DOHH2 (cell line): Measurements from ENCODE around the gene IFNGR2.
"Not testable (repeated sequence)": the region's sequence is repeated elsewhere in the genome, so short reads cannot be mapped to it uniquely, and the experiment has no call there.

Experiments
- H3F3A ChIP-seq: fragments of 200-600 bp; sonication (generic), shearing (Covaris generic); 2 replicates; pipeline ENCODE4 v1.6.0; 2016; ENCODE audit warnings: antibody characterized with exemption, mild to moderate bottlenecking; ENCODE audit not compliant: control insufficient read depth, insufficient read depth
- H3K27ac ChIP-seq: fragments of 200-600 bp; sonication (generic); 2 replicates; pipeline ENCODE4 v1.5.1; 2014; ENCODE audit warnings: low read depth, mild to moderate bottlenecking, low read length, moderate library complexity
- H3K27me3 ChIP-seq: fragments of 200-600 bp; sonication (generic); 2 replicates; pipeline ENCODE4 v1.6.1; 2014; ENCODE audit warnings: mild to moderate bottlenecking, low read length, mixed read lengths; ENCODE audit not compliant: control insufficient read depth
- H3K36me3 ChIP-seq: fragments of 200-600 bp; sonication (generic); 2 replicates; pipeline ENCODE4 v1.6.1; 2014; ENCODE audit warnings: mild to moderate bottlenecking, low read length, moderate library complexity, mixed read lengths; ENCODE audit not compliant: control insufficient read depth
- H3K4me1 ChIP-seq: fragments of 200-600 bp; sonication (generic); 2 replicates; pipeline ENCODE4 v1.6.1; 2014; ENCODE audit warnings: mild to moderate bottlenecking, low read length, mixed read lengths; ENCODE audit not compliant: control insufficient read depth
- H3K4me2 ChIP-seq: fragments of 200-600 bp; sonication (generic); 2 replicates; pipeline ENCODE4 v1.6.0; 2014; ENCODE audit warnings: mild to moderate bottlenecking, low read length, moderate library complexity
- H3K4me3 ChIP-seq: fragments of 200-600 bp; sonication (generic); 2 replicates; pipeline ENCODE4 v1.5.1; 2014; ENCODE audit warnings: mild to moderate bottlenecking, low read length, mixed read lengths
- H3K79me2 ChIP-seq: fragments of 200-600 bp; sonication (generic); 2 replicates; pipeline ENCODE4 v1.6.1; 2014; ENCODE audit warnings: mild to moderate bottlenecking, low read length, mixed read lengths; ENCODE audit not compliant: control insufficient read depth
- H3K9me2 ChIP-seq: fragments of 200-600 bp; sonication (generic); replicated peaks from 2 replicates; pipeline ENCODE4 v1.6.1; 2014; ENCODE audit warnings: mild to moderate bottlenecking, low read length, mixed read lengths; ENCODE audit not compliant: control insufficient read depth
- H3K9me3 ChIP-seq: fragments of 200-600 bp; sonication (generic); 2 replicates; pipeline ENCODE4 v1.6.1; 2014; ENCODE audit warnings: antibody characterized with exemption, low read length, mixed read lengths; ENCODE audit not compliant: control insufficient read depth, insufficient read depth
- H4K20me1 ChIP-seq: fragments of 200-600 bp; sonication (generic); 2 replicates; pipeline ENCODE4 v1.6.0; 2014; ENCODE audit warnings: low read depth, mild to moderate bottlenecking, antibody characterized with exemption, low read length, moderate library complexity; ENCODE audit not compliant: control insufficient read depth, insufficient read depth
- CTCF ChIP-seq: fragments of 200-600 bp; sonication (generic); IDR thresholded peaks from one replicate; pipeline ENCODE4 v1.5.1; 2014; ENCODE audit warnings: antibody characterized with exemption, mild to moderate bottlenecking, low read depth, low read length; ENCODE audit not compliant: poor library complexity, severe bottlenecking
- EZH2phosphoT487 ChIP-seq: fragments of 200-600 bp; sonication (generic); IDR thresholded peaks from 2 replicates; pipeline ENCODE4 v1.6.1; 2017; ENCODE audit warnings: borderline replicate concordance, mild to moderate bottlenecking, antibody characterized with exemption, low read length, moderate library complexity, mixed read lengths

IFNGR2 gene

DNA sequence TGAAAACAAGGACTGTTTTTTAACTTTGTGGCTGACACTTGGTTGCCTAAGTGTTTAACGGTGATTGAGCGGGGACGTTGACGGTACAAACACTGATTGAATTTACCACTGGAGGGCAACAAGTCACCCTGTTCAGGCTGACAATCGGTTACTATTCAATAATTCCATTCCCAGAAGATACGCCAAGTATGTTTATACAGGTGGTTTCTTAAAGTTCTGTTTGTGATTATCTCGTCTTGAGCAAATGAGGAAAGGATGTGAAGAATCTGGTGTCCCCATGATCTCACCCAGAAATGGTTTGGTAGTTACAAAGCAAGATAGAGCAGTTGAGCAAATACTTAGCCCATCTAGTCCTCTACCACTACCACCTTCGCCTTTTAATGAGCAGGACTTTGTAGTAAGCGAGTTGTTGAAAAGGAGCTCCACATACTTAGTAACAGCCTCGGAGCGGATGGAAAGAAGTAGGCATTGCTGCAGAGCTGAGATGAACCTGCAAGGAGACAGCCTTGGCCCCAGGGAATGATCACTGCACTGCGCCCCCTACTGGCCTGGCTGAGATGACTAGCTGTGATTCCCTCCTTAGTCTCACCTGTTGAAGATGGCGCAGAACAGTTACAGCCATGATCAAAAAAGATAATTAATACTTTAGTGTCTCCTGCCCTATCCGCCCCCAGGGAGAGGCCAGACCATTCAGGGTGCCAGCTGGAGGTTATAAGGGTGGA lies 42.2 kb upstream of the IFNGR2 start:
- peak overlapping the region; percentile 99 for H3K4me2 ChIP-seq
- peaks cover 57% of the 10 kb centered on the region for H3K4me1 ChIP-seq
- peaks cover 50% of the 10 kb centered on the region for H3F3A ChIP-seq
- no peaks in the 10 kb centered on the region for H3K9me2 ChIP-seq
- H3K27me3 ChIP-seq, result no peaks in the 10 kb centered on the region
- no peaks in the 10 kb centered on the region for H3K9me3 ChIP-seq
- no peaks in the 10 kb centered on the region for H3K79me2 ChIP-seq
- H3K36me3 ChIP-seq, result peaks cover 20% of the 10 kb centered on the region
- no peaks in the 10 kb centered on the region for H4K20me1 ChIP-seq
- no peak for TF ChIP-seq EZH2phosphoT487
- peak; percentile 96 for TF ChIP-seq CTCF
- H3K4me3 ChIP-seq, result peak overlapping the region; percentile 79
- H3K27ac ChIP-seq, result peak overlapping the region; percentile 98

GRCh38 chr21:33362044-33362555 lies 41.1 kb upstream of the IFNGR2 start:
- TF ChIP-seq EZH2phosphoT487, result no peak
- no peak for TF ChIP-seq CTCF
- peak overlapping the region; percentile 79 for H3K4me3 ChIP-seq

GRCh38 chr21:33363911-33364609 lies 39.2 kb upstream of the IFNGR2 start:
- H3K9me2 ChIP-seq, H4K20me1 ChIP-seq, H3K79me2 ChIP-seq, H3K27me3 ChIP-seq: not testable (repeated sequence)
- H3K4me1 ChIP-seq, result peaks cover 65% of the 10 kb centered on the region
- H3K36me3 ChIP-seq, result peaks cover 13% of the 10 kb centered on the region
- H3F3A ChIP-seq, result peaks cover 35% of the 10 kb centered on the region
- peak overlapping the region; percentile 21; the same call in 1 of the 2 replicates for H3K4me3 ChIP-seq
- H3K9me3 ChIP-seq, result peaks cover 22% of the 10 kb centered on the region
- peak overlapping the region; percentile 40 for H3K27ac ChIP-seq
- peak overlapping the region; percentile 34 for H3K4me2 ChIP-seq

More at GRCh38 chr21:33362044-33362555, 41.1 kb upstream of the IFNGR2 start:
- Histone ChIP-seq H3K4me1 (peaks cover 57% of the 10 kb centered on the region), H3K9me2 (no peaks in the 10 kb centered on the region), H3K4me2 (peak overlapping the region; percentile 99), H3K27me3 (no peaks in the 10 kb centered on the region), H3K79me2 (no peaks in the 10 kb centered on the region), H3K9me3 (peaks cover 9% of the 10 kb centered on the region), H3K27ac (peak overlapping the region; percentile 98), H4K20me1 (no peaks in the 10 kb centered on the region), H3K36me3 (peaks cover 15% of the 10 kb centered on the region), H3F3A (peaks cover 49% of the 10 kb centered on the region)

GRCh38 chr21:33364830-33365229 lies 38.4 kb upstream of the IFNGR2 start:
- Histone ChIP-seq H3F3A (peaks cover 28% of the 10 kb centered on the region), H3K4me3 (no peak overlapping the region), H3K4me2 (peak overlapping the region; percentile 34; the same call in 1 of the 2 replicates), H3K27me3 (no peaks in the 10 kb centered on the region), H3K9me2 (no peaks in the 10 kb centered on the region), H3K27ac (peak overlapping the region; percentile 40; the same call in 1 of the 2 replicates), H3K36me3 (peaks cover 10% of the 10 kb centered on the region), H3K4me1 (peaks cover 65% of the 10 kb centered on the region), H3K79me2 (no peaks in the 10 kb centered on the region), H3K9me3 (peaks cover 22% of the 10 kb centered on the region), H4K20me1 (no peaks in the 10 kb centered on the region)
- TF ChIP-seq CTCF, result no peak
- TF ChIP-seq EZH2phosphoT487, result no peak
